ENCODE measurements around the gene BCORL1. TPM values are rescaled to one million over a fixed set of nuclear protein-coding genes. Genes with fewer than 3 reads are reported as not detected.

BCORL1 gene
- total RNA-seq, 4 donors from 2014 or later = 4.3 to 10.0 (median 7.9) TPM

GRCh38 chrX:130027569-130027968 is 45.1 kb downstream of the BCORL1 start:
- no peak for TF ChIP-seq CTCF (IDR thresholded peaks at IDR 0.05)
- TF ChIP-seq POLR2A (IDR thresholded peaks at IDR 0.05) = no peak
- H3K4me3 ChIP-seq (ENCODE audit: low read depth, poor library complexity, severe bottlenecking) = no peak overlapping the region
- whole genome bisulfite sequencing, 2 donors = 86 to 87% methylated on average over 4 of the region's 4 CpGs
- intact Hi-C loops (cut with DNase I; ENCODE audit: low total_unique reads) = loop anchor here (5.0 kb wide), 1 partner anchor 100 kb away; no protein-coding TSS in a partner anchor
- DNase-seq (ENCODE audit: low spot score in 2 of 2) = no peak

DNA sequence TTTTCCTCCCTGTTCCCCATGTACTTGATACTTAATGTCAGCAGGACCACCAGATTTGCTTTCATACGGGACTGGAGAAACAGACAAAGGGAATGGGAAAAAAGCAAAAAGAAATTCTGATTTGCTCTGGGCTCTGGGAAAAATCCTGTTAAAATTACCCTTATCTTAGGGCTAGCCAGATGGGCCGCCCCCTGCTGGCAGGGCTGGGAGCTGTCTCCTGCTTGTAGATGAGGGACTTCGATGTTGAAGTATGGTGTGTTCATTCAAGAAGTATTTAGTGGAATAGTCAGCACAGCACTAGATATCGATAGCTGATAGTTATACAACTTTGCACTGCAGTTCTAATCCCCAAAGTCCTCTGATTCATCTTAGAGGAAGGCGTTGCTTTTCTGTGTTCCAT is 45.8 kb downstream of the BCORL1 start:
- TF ChIP-seq POLR2A (IDR thresholded peaks at IDR 0.05) (no peak), CTCF (IDR thresholded peaks at IDR 0.05) (no peak)
- WGBS, 2 donors = 49 to 66% methylated on average over 5 of the region's 5 CpGs
- intact Hi-C loops (cut with DNase I; ENCODE audit: low total_unique reads) = loop anchor here (5.0 kb wide), 1 partner anchor 101 kb away; no protein-coding TSS in a partner anchor
- peak in 1 of 2 donors; percentile 15 for DNase-seq (ENCODE audit: low spot score in 2 of 2)
- no peak overlapping the region for H3K4me3 ChIP-seq (ENCODE audit: low read depth, poor library complexity, severe bottlenecking)

DNA sequence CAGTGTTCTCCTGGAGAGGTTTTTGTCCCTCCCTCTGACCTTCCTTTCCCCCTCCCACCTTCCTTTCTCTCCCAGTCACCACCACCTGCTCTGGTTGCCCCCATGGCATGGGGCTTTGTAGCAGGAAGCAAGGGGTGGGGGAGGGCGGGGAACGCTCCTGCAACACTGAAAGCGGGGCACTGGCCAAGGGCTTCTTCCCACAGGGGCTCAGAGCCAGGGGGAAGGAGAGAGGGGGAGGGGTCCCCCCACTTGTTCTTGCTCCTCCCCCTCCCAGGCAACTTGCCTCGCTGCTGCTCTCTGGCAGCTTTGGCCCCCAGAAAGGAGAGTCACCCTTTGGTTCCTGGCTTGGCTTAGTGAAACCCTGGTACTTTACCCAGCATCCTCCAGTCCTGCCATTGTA is 48.4 kb downstream of the BCORL1 start:
- TF ChIP-seq CTCF (IDR thresholded peaks at IDR 0.05) (no peak), POLR2A (IDR thresholded peaks at IDR 0.05) (no peak)
- H3K4me3 ChIP-seq (ENCODE audit: low read depth, poor library complexity, severe bottlenecking) = no peak overlapping the region
- no peak for DNase-seq (ENCODE audit: low spot score in 2 of 2)
- intact Hi-C loops (cut with DNase I; ENCODE audit: low total_unique reads) = no loop called here
- WGBS, 2 donors = 75 to 96% methylated on average over 4 of the region's 4 CpGs

- WGBS, 2 donors = 74 to 88% methylated on average over 3 of the region's 3 CpGs
- no peak overlapping the region for H3K4me3 ChIP-seq (ENCODE audit: low read depth, poor library complexity, severe bottlenecking)
- DNase-seq (ENCODE audit: low spot score in 2 of 2) = no peak
- TF ChIP-seq POLR2A (IDR thresholded peaks at IDR 0.05) (no peak), CTCF (IDR thresholded peaks at IDR 0.05) (no peak)
- intact Hi-C loops (cut with DNase I; ENCODE audit: low total_unique reads) = no loop called here
These were observed 50.1 kb downstream of the BCORL1 start for GRCh38 chrX:130032552-130032951.

- H3K4me3 ChIP-seq (ENCODE audit: low read depth, poor library complexity, severe bottlenecking) = no peak overlapping the region
- 73 to 79% methylated on average over 3 to 7 of the region's 7 CpGs for WGBS, 2 donors
- no peak for TF ChIP-seq POLR2A (IDR thresholded peaks at IDR 0.05)
- TF ChIP-seq CTCF (IDR thresholded peaks at IDR 0.05) = no peak
- intact Hi-C loops (cut with DNase I; ENCODE audit: low total_unique reads) = no loop called here
- DNase-seq (ENCODE audit: low spot score in 2 of 2) = no peak
These were observed 51.7 kb downstream of the BCORL1 start for GRCh38 chrX:130034178-130034577.

DNA sequence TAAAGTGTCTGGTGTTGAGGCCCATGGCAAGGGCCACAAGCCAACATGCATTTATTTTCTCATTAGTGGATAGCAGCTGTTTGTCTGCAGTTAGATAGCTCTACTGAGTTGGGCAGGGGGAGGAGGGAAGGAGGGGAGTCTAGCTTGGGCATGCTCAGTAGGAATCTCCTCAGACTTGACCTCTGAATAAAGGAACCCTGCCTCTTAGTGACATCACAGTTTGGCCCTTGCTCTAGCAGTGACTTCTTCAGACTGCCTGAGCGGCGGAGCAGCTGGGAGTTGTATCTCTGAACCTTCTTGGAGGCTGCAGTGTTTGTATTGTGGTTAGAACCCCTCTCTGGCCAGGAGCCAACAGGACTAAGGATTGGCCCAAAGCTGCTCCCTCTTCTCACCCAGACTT is 57.4 kb downstream of the BCORL1 start:
- intact Hi-C loops (cut with DNase I; ENCODE audit: low total_unique reads) = no loop called here
- no peak overlapping the region for H3K4me3 ChIP-seq (ENCODE audit: low read depth, poor library complexity, severe bottlenecking)
- no peak for DNase-seq (ENCODE audit: low spot score in 2 of 2)
- 84 to 86% methylated on average over 2 of the region's 2 CpGs for WGBS, 2 donors
- TF ChIP-seq CTCF (IDR thresholded peaks at IDR 0.05) = no peak
- no peak for TF ChIP-seq POLR2A (IDR thresholded peaks at IDR 0.05)
